ENCODE measurements around the gene C12orf42. TPM values are rescaled to one million over a fixed set of nuclear protein-coding genes. Genes with fewer than 3 reads are reported as not detected.

The C12orf42 gene
- total RNA-seq, 1 experiment from 2014 or later, result not detected

DNA sequence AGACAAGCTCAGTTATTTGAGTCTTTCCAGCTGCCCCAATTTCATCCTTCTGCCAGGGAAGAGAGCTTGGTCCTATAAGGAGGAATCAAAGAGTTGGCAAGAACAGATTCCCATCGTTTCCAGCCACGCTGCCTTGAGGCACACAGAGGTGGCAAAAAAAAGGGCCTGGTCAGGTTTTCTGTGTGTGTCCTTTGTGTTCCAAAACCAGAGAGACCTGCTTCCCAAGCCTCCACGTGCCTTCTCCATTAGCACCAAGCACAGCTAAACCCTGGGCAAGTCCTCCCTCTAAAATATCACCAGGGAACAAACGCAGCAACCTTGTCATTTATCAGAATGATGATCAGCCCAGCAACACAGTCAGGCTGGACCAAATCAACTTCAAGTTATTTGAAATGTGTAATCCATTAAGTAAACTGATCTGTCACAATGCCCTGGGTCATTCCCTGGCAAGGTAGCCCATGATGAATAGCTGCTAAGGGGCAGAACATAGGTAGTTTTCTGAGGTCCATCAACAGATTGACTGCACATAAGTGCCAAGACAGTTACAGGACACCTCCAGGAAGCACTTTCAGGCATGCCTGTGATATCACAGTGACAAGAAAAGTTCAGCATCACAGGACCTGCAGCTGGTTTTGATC lies 28.6 kb upstream of the C12orf42 start:
- H3K56ac ChIP-seq (ENCODE audit: insufficient read length, low read depth, low read length), result no peak overlapping the region
- H3K23me2 ChIP-seq (ENCODE audit: insufficient read length, low read depth, low read length, poor library complexity, severe bottlenecking), result no peaks in the 10 kb centered on the region
- TF ChIP-seq, protein P1, sequence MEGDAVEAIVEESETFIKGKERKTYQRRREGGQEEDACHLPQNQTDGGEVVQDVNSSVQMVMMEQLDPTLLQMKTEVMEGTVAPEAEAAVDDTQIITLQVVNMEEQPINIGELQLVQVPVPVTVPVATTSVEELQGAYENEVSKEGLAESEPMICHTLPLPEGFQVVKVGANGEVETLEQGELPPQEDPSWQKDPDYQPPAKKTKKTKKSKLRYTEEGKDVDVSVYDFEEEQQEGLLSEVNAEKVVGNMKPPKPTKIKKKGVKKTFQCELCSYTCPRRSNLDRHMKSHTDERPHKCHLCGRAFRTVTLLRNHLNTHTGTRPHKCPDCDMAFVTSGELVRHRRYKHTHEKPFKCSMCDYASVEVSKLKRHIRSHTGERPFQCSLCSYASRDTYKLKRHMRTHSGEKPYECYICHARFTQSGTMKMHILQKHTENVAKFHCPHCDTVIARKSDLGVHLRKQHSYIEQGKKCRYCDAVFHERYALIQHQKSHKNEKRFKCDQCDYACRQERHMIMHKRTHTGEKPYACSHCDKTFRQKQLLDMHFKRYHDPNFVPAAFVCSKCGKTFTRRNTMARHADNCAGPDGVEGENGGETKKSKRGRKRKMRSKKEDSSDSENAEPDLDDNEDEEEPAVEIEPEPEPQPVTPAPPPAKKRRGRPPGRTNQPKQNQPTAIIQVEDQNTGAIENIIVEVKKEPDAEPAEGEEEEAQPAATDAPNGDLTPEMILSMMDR (conservative IDR thresholded peaks at IDR 0.05), result no peak
- no peaks in the 10 kb centered on the region for H3K36me3 Mint-ChIP-seq (ENCODE audit: insufficient read depth in 1 of 3, low read depth in 3 of 3)
- no peak overlapping the region for H4K8ac ChIP-seq (replicated peaks; ENCODE audit: insufficient read length, low read depth, low read length)
- no peak overlapping the region for H2BK120ac ChIP-seq (ENCODE audit: low read depth, low read length, poor library complexity, severe bottlenecking)
- H4K91ac ChIP-seq (ENCODE audit: insufficient read length, low read depth, low read length), result no peak overlapping the region
- no peak overlapping the region for H2BK20ac ChIP-seq (ENCODE audit: low read depth, low read length, poor library complexity, severe bottlenecking)
- H3K27ac ChIP-seq (ENCODE audit: insufficient read length, low read depth, low read length), result no peak overlapping the region
- H2BK12ac ChIP-seq (ENCODE audit: insufficient read length, low read depth, low read length), result no peak overlapping the region
- H3K4me1 Mint-ChIP-seq, result no peaks in the 10 kb centered on the region
- no peak overlapping the region for H3K4me3 Mint-ChIP-seq
- no peaks in the 10 kb centered on the region; a peak in 1 of 5 replicates for H3K9me3 Mint-ChIP-seq
- H3K14ac ChIP-seq (ENCODE audit: insufficient read depth, low read length), result no peak overlapping the region
- no peaks in the 10 kb centered on the region for H3K79me1 ChIP-seq (ENCODE audit: insufficient read depth, low read depth, low read length, poor library complexity, severe bottlenecking)
- no peak overlapping the region for H3K9ac ChIP-seq (ENCODE audit: extremely low read depth, insufficient read length, low read length)
- no peak overlapping the region for H3K4ac ChIP-seq (ENCODE audit: low read depth, low read length)
- no peak overlapping the region for H3T11ph ChIP-seq (ENCODE audit: low read length)
- DNase-seq, result no peak
- H3K79me2 ChIP-seq (ENCODE audit: insufficient read depth, low read length), result no peaks in the 10 kb centered on the region
- H2BK5ac ChIP-seq (ENCODE audit: insufficient read length, low read length), result no peak overlapping the region
- no peaks in the 10 kb centered on the region for H3K27me3 ChIP-seq (ENCODE audit: insufficient read depth, low read length)
- no peak overlapping the region for H2BK15ac ChIP-seq (ENCODE audit: low read depth, low read length)
- H4K20me1 ChIP-seq (ENCODE audit: control insufficient read depth, insufficient read depth, insufficient read length), result no peaks in the 10 kb centered on the region
- H3K23ac ChIP-seq (ENCODE audit: insufficient read length, low read depth, low read length), result no peak overlapping the region
- no peak overlapping the region for H2AK5ac ChIP-seq (ENCODE audit: insufficient read length, low read length)
- no peak overlapping the region for H3K27ac Mint-ChIP-seq
- no peak overlapping the region for H4K5ac ChIP-seq (ENCODE audit: insufficient read length, low read depth, low read length)
- no peaks in the 10 kb centered on the region for H3K4me1 ChIP-seq (ENCODE audit: insufficient read depth, low read length)
- H3K4me2 ChIP-seq (ENCODE audit: insufficient read depth, insufficient read length, low read length), result no peak overlapping the region
- H3K18ac ChIP-seq (ENCODE audit: insufficient read length, low read depth, low read length), result no peak overlapping the region
- H2AFZ ChIP-seq (ENCODE audit: low read length), result no peak overlapping the region
- no peaks in the 10 kb centered on the region; the same call in 1 of the 2 replicates for H3K27me3 Mint-ChIP-seq (ENCODE audit: low read depth)
- WGBS (ENCODE audit: extremely low coverage, insufficient read length, low lambda C conversion rate), result no CpG with 5 or more reads among the region's 4 CpGs
- no peaks in the 10 kb centered on the region for H3K9me3 ChIP-seq (ENCODE audit: control insufficient read depth, low read depth, low read length)
